Measurements from ENCODE around the gene TRPM8. TPM values are rescaled to one million over a fixed set of nuclear protein-coding genes. Genes with fewer than 3 reads are reported as not detected.
"Not testable (repeated sequence)": the region's sequence is repeated elsewhere in the genome, so short reads cannot be mapped to it uniquely, and the experiment has no call there.

The TRPM8 gene
- total RNA-seq, 1 donor: not detected

- H2AFZ ChIP-seq (ENCODE audit: low read length): no peak overlapping the region
- H4K20me1 ChIP-seq (ENCODE audit: insufficient read depth, low read length): no peaks in the 10 kb centered on the region
- no peak overlapping the region for H3K4me2 ChIP-seq (ENCODE audit: insufficient read depth, low read length)
- H3K79me2 ChIP-seq (ENCODE audit: insufficient read depth, low read length): no peaks in the 10 kb centered on the region
- no peak overlapping the region for H3K4me3 ChIP-seq (ENCODE audit: insufficient read depth, low read length)
- H3K9me3 ChIP-seq (ENCODE audit: low read depth, low read length): no peaks in the 10 kb centered on the region
- no peak overlapping the region for H3K27ac ChIP-seq (ENCODE audit: low read depth, low read length)
- peaks cover 8% of the 10 kb centered on the region for H3K4me1 ChIP-seq (ENCODE audit: insufficient read depth, low read length)
- DNase-seq (ENCODE audit: insufficient read length, low spot score, missing footprints): no peak
- peaks cover 35% of the 10 kb centered on the region for H3K27me3 ChIP-seq (ENCODE audit: insufficient read depth, low read length)
- no peaks in the 10 kb centered on the region for H3K36me3 ChIP-seq (ENCODE audit: insufficient read depth, low read length)
- no peak for TF ChIP-seq CTCF (IDR thresholded peaks at IDR 0.05; ENCODE audit: extremely low read depth, low read depth, low read length)
These were observed 49.2 kb downstream of the TRPM8 start for GRCh38 chr2:233966388-233966787.

- H3K79me2 ChIP-seq (ENCODE audit: insufficient read depth, low read length): no peaks in the 10 kb centered on the region
- H4K20me1 ChIP-seq (ENCODE audit: insufficient read depth, low read length): no peaks in the 10 kb centered on the region
- no peak overlapping the region for H3K4me3 ChIP-seq (ENCODE audit: insufficient read depth, low read length)
- H3K9me3 ChIP-seq (ENCODE audit: low read depth, low read length): no peaks in the 10 kb centered on the region
- H3K4me1 ChIP-seq (ENCODE audit: insufficient read depth, low read length): peaks cover 8% of the 10 kb centered on the region
- H3K27me3 ChIP-seq (ENCODE audit: insufficient read depth, low read length): peaks cover 33% of the 10 kb centered on the region
- no peak overlapping the region for H2AFZ ChIP-seq (ENCODE audit: low read length)
- H3K27ac ChIP-seq (ENCODE audit: low read depth, low read length): no peak overlapping the region
- no peak for TF ChIP-seq CTCF (IDR thresholded peaks at IDR 0.05; ENCODE audit: extremely low read depth, low read depth, low read length)
- DNase-seq (ENCODE audit: insufficient read length, low spot score, missing footprints): no peak
- no peak overlapping the region for H3K4me2 ChIP-seq (ENCODE audit: insufficient read depth, low read length)
- no peaks in the 10 kb centered on the region for H3K36me3 ChIP-seq (ENCODE audit: insufficient read depth, low read length)
These were observed 50.0 kb downstream of the TRPM8 start for GRCh38 chr2:233967164-233967563.

GRCh38 chr2:233968556-233968955, 51.4 kb downstream of the TRPM8 start:
- Histone ChIP-seq H3K36me3 (ENCODE audit: insufficient read depth, low read length) (no peaks in the 10 kb centered on the region), H3K4me3 (ENCODE audit: insufficient read depth, low read length) (no peak overlapping the region), H3K9me3 (ENCODE audit: low read depth, low read length) (no peaks in the 10 kb centered on the region), H3K27me3 (ENCODE audit: insufficient read depth, low read length) (peaks cover 28% of the 10 kb centered on the region), H4K20me1 (ENCODE audit: insufficient read depth, low read length) (no peaks in the 10 kb centered on the region), H2AFZ (ENCODE audit: low read length) (no peak overlapping the region), H3K4me1 (ENCODE audit: insufficient read depth, low read length) (peaks cover 8% of the 10 kb centered on the region), H3K79me2 (ENCODE audit: insufficient read depth, low read length) (no peaks in the 10 kb centered on the region), H3K27ac (ENCODE audit: low read depth, low read length) (no peak overlapping the region), H3K4me2 (ENCODE audit: insufficient read depth, low read length) (no peak overlapping the region)
- TF ChIP-seq CTCF (IDR thresholded peaks at IDR 0.05; ENCODE audit: extremely low read depth, low read depth, low read length): no peak
- DNase-seq (ENCODE audit: insufficient read length, low spot score, missing footprints): no peak

- H3K9me3 ChIP-seq (ENCODE audit: low read depth, low read length); DNase-seq (ENCODE audit: insufficient read length, low spot score, missing footprints): not testable (repeated sequence)
These were observed 55.3 kb downstream of the TRPM8 start for GRCh38 chr2:233972460-233972859.

More at GRCh38 chr2:233972460-233972859, 55.3 kb downstream of the TRPM8 start:
- not testable (repeated sequence) for H4K20me1 ChIP-seq (ENCODE audit: insufficient read depth, low read length); H3K36me3 ChIP-seq (ENCODE audit: insufficient read depth, low read length); H3K27ac ChIP-seq (ENCODE audit: low read depth, low read length); H3K79me2 ChIP-seq (ENCODE audit: insufficient read depth, low read length); H3K4me3 ChIP-seq (ENCODE audit: insufficient read depth, low read length); H2AFZ ChIP-seq (ENCODE audit: low read length); H3K4me2 ChIP-seq (ENCODE audit: insufficient read depth, low read length)
- Histone ChIP-seq H3K4me1 (ENCODE audit: insufficient read depth, low read length) (peaks cover 11% of the 10 kb centered on the region), H3K27me3 (ENCODE audit: insufficient read depth, low read length) (peaks cover 27% of the 10 kb centered on the region)
